Measurements from ENCODE around the gene PTPRM. TPM values are rescaled to one million over a fixed set of nuclear protein-coding genes. Genes with fewer than 3 reads are reported as not detected.
A peak's percentile ranks its signal among the peaks of the same experiment; 100 is the strongest.

Gene PTPRM
- total and polyA plus RNA-seq, 2 of the 4 experiments (the other 2 are of a cell fraction): 28.3 to 51.2 TPM

GRCh38 chr18:8406186-8406867, 839.2 kb downstream of the PTPRM start:
- H3K79me1 ChIP-seq (ENCODE audit: low read depth in 1 of 2, low read length in 2 of 2): no peaks in the 10 kb centered on the region
- in situ Hi-C loops (cut with MboI; ENCODE audit: low sequenced_read_pairs): no loop called here
- H3K9me1 ChIP-seq (ENCODE audit: insufficient read depth, low read length): 0 out of 2 replicates have a peak, but pooled peaks cover 2% of the 10 kb centered on the region
- H3K9ac ChIP-seq (ENCODE audit: low read depth, low read length): no peak overlapping the region
- H3K23ac ChIP-seq (ENCODE audit: low read depth, low read length): no peak overlapping the region
- WGBS, 2 experiments (ENCODE audit: extremely low coverage in 2 of 2, insufficient read length in 1 of 2): no CpG with 5 or more reads among the region's 10 CpGs
- H2AFZ ChIP-seq (replicated peaks; ENCODE audit: low read length, poor library complexity): no peak overlapping the region
- no peak for ATAC-seq (ENCODE audit: low read depth)
- peaks cover 4% of the 10 kb centered on the region; the same call in 1 of the 2 replicates for H3K36me3 ChIP-seq (ENCODE audit: control insufficient read depth, insufficient read depth, low read length)
- POLR2A ChIA-PET (ENCODE audit: unreplicated experiment): no interaction called here
- intact Hi-C loops (cut with micrococcal nuclease): no loop called here
- no peaks in the 10 kb centered on the region for H3K4me1 ChIP-seq (ENCODE audit: control insufficient read depth, insufficient read depth, low read length)
- no peaks in the 10 kb centered on the region for H3K27me3 ChIP-seq (ENCODE audit: control insufficient read depth, insufficient read depth, low read length)
- TF ChIP-seq ELK1 (IDR thresholded peaks at IDR 0.05; ENCODE audit: borderline replicate concordance, low read depth, low read length): no peak
- TF ChIP-seq FOS (IDR thresholded peaks at IDR 0.05; ENCODE audit: low read depth, low read length): no peak
- no peak for TF ChIP-seq BHLHE40 (IDR thresholded peaks at IDR 0.05; ENCODE audit: low read depth, low read length)
- no peak for TF ChIP-seq MAZ (IDR thresholded peaks at IDR 0.05; ENCODE audit: borderline replicate concordance, low read depth, low read length)
- TF ChIP-seq CEBPB (IDR thresholded peaks at IDR 0.05; ENCODE audit: low read depth, low read length): peak; percentile 46
- H3K14ac ChIP-seq (replicated peaks; ENCODE audit: low read depth, low read length): no peak overlapping the region
- no peak overlapping the region for H4K8ac ChIP-seq (ENCODE audit: low read depth in 2 of 2, low read length in 2 of 2)
- H4K5ac ChIP-seq (ENCODE audit: low read depth, low read length): no peak overlapping the region
- no peak overlapping the region for H3K56ac ChIP-seq (ENCODE audit: extremely low read depth, insufficient read depth, low read length)
- no peak overlapping the region for H3K27ac ChIP-seq (ENCODE audit: insufficient read depth, low read length)
- dilution Hi-C loops (cut with HindIII; ENCODE audit: low sequenced_read_pairs, unreplicated experiment): no loop called here
- no peak overlapping the region for H4K91ac ChIP-seq (ENCODE audit: insufficient read depth, low read depth, low read length)
- no peak overlapping the region for H2AK9ac ChIP-seq (replicated peaks; ENCODE audit: low read depth, low read length, poor library complexity)
- DNase-seq: peak; percentile 23
- no peak overlapping the region for H3K4me3 ChIP-seq (ENCODE audit: insufficient read depth, low read depth, low read length)
- TSS peak; percentile 98 for BruUV-seq (replicated peaks)
- no peak overlapping the region for H2AK5ac ChIP-seq (ENCODE audit: low read depth, low read length)
- CTCF ChIA-PET: no interaction called here
- H2BK15ac ChIP-seq (ENCODE audit: low read depth, low read length): no peak overlapping the region
- H2BK5ac ChIP-seq (ENCODE audit: low read depth, low read length, poor library complexity, severe bottlenecking): no peak overlapping the region
- no peaks in the 10 kb centered on the region for H4K20me1 ChIP-seq (ENCODE audit: insufficient read depth, low read length)
- no peak overlapping the region for H3K4me2 ChIP-seq (ENCODE audit: low read depth, low read length)
- no peak overlapping the region for H2BK20ac ChIP-seq (ENCODE audit: low read depth, low read length)
- H3K18ac ChIP-seq (ENCODE audit: low read depth, low read length): no peak overlapping the region
- H2BK120ac ChIP-seq (ENCODE audit: low read depth, low read length): no peak overlapping the region
- H3K4ac ChIP-seq (ENCODE audit: low read depth, low read length): no peak overlapping the region
- peaks cover 2% of the 10 kb centered on the region; the same call in 1 of the 2 replicates for H3K9me3 ChIP-seq (ENCODE audit: control insufficient read depth, insufficient read depth, low read length)
